GM20431 (cell line): Measurements from ENCODE around the gene GPR4.

Experiments
- in situ Hi-C: fragments of 300-500 bp; cut with MseI, MboI; formaldehyde crosslinking; loops from one replicate; pipeline ENCODE4 v1.15.0; 2020; ENCODE audit warnings: low sequenced_read_pairs; ENCODE audit not compliant: unreplicated experiment

Gene GPR4

GRCh38 chr19:45560038-45560437 is 42.0 kb downstream of the GPR4 start:
- in situ Hi-C loops, result no loop called here

GRCh38 chr19:45558399-45558878 is 43.6 kb downstream of the GPR4 start:
- in situ Hi-C loops, result no loop called here

- in situ Hi-C loops, result no loop called here
These were observed 45.2 kb downstream of the GPR4 start for GRCh38 chr19:45556835-45557234.

- in situ Hi-C loops, result no loop called here
These were observed 47.5 kb downstream of the GPR4 start for GRCh38 chr19:45554481-45554880.

GRCh38 chr19:45553464-45553863 is 48.5 kb downstream of the GPR4 start:
- in situ Hi-C loops, result no loop called here

GRCh38 chr19:45547965-45548609 is 53.9 kb downstream of the GPR4 start:
- in situ Hi-C loops, result no loop called here

GRCh38 chr19:45547211-45547770 is 54.7 kb downstream of the GPR4 start:
- in situ Hi-C loops, result no loop called here

GRCh38 chr19:45542234-45542668 is 59.8 kb downstream of the GPR4 start:
- in situ Hi-C loops, result no loop called here
